Osteocyte (in vitro differentiated cells): ENCODE results near the gene COL17A1. TPM values are rescaled to one million over a fixed set of nuclear protein-coding genes. Genes with fewer than 3 reads are reported as not detected.

Experiments
- DNase-seq: peaks from one replicate; pipeline ENCODE4 v3.0.0; 2021; ENCODE audit warnings: mixed read lengths; ENCODE audit not compliant: unreplicated experiment; ENCODE audit errors: extremely low spot score
- H3K27ac Mint-ChIP-seq: one replicate; pipeline ENCODE4 v1.8.0; 2021; ENCODE audit warnings: mild to moderate bottlenecking, mixed read lengths; ENCODE audit not compliant: unreplicated experiment
- H3K27me3 Mint-ChIP-seq: one replicate; pipeline ENCODE4 v1.8.0; 2021; ENCODE audit warnings: mixed read lengths; ENCODE audit not compliant: unreplicated experiment
- H3K36me3 Mint-ChIP-seq: one replicate; pipeline ENCODE4 v1.8.0; 2021; ENCODE audit warnings: mixed read lengths; ENCODE audit not compliant: unreplicated experiment
- H3K4me1 Mint-ChIP-seq: one replicate; pipeline ENCODE4 v1.8.0; 2021; ENCODE audit warnings: mixed read lengths; ENCODE audit not compliant: unreplicated experiment
- H3K4me3 Mint-ChIP-seq: one replicate; pipeline ENCODE4 v1.8.0; 2021; ENCODE audit warnings: mild to moderate bottlenecking, moderate library complexity, mixed read lengths; ENCODE audit not compliant: unreplicated experiment
- H3K9me3 Mint-ChIP-seq: one replicate; pipeline ENCODE4 v1.8.0; 2021; ENCODE audit warnings: mixed read lengths; ENCODE audit not compliant: unreplicated experiment
- CTCF ChIP-seq: fragments of 200-600 bp; sonication (generic); IDR thresholded peaks from 2 replicates; pipeline ENCODE4 v1.5.0; 2021; ENCODE audit warnings: antibody characterized with exemption, mild to moderate bottlenecking, moderate library complexity
- total RNA-seq: library from RNA; stranded (reverse); gene quantifications from 2 replicates; pipeline ENCODE4 v1.2.1, GENCODE V29; 2021

Gene COL17A1
- total RNA-seq, 1 donor from 2014 or later, result not detected

GRCh38 chr10:104035194-104036068, 50.2 kb downstream of the COL17A1 start:
- Mint-ChIP-seq H3K4me1 (no peaks in the 10 kb centered on the region), H3K4me3 (no peak overlapping the region)
- TF ChIP-seq CTCF, result no peak

GRCh38 chr10:104034401-104035193, 51.1 kb downstream of the COL17A1 start:
- no peak overlapping the region for H3K27ac Mint-ChIP-seq
- no peaks in the 10 kb centered on the region for H3K27me3 Mint-ChIP-seq
- no peak for TF ChIP-seq CTCF
- no peaks in the 10 kb centered on the region for H3K4me1 Mint-ChIP-seq
- no peaks in the 10 kb centered on the region for H3K9me3 Mint-ChIP-seq
- H3K36me3 Mint-ChIP-seq, result peaks cover 12% of the 10 kb centered on the region
- no peak for DNase-seq
- no peak overlapping the region for H3K4me3 Mint-ChIP-seq

More at GRCh38 chr10:104035194-104036068, 50.2 kb downstream of the COL17A1 start:
- Mint-ChIP-seq H3K27ac (no peak overlapping the region), H3K27me3 (no peaks in the 10 kb centered on the region), H3K9me3 (no peaks in the 10 kb centered on the region), H3K36me3 (peaks cover 10% of the 10 kb centered on the region)
- no peak for DNase-seq

GRCh38 chr10:104033966-104034365, 51.7 kb downstream of the COL17A1 start:
- Mint-ChIP-seq H3K36me3 (peaks cover 14% of the 10 kb centered on the region), H3K9me3 (no peaks in the 10 kb centered on the region), H3K27ac (no peak overlapping the region), H3K27me3 (no peaks in the 10 kb centered on the region), H3K4me1 (no peaks in the 10 kb centered on the region), H3K4me3 (no peak overlapping the region)
- no peak for DNase-seq
- no peak for TF ChIP-seq CTCF

GRCh38 chr10:104033401-104033930, 52.2 kb downstream of the COL17A1 start:
- H3K4me3 Mint-ChIP-seq, result no peak overlapping the region
- H3K27me3 Mint-ChIP-seq, result no peaks in the 10 kb centered on the region
- TF ChIP-seq CTCF, result no peak
- H3K27ac Mint-ChIP-seq, result no peak overlapping the region
- no peaks in the 10 kb centered on the region for H3K9me3 Mint-ChIP-seq
- H3K4me1 Mint-ChIP-seq, result no peaks in the 10 kb centered on the region
- DNase-seq, result no peak
- H3K36me3 Mint-ChIP-seq, result peaks cover 14% of the 10 kb centered on the region
